ENCODE results near the gene COPE.

Gene COPE

DNA sequence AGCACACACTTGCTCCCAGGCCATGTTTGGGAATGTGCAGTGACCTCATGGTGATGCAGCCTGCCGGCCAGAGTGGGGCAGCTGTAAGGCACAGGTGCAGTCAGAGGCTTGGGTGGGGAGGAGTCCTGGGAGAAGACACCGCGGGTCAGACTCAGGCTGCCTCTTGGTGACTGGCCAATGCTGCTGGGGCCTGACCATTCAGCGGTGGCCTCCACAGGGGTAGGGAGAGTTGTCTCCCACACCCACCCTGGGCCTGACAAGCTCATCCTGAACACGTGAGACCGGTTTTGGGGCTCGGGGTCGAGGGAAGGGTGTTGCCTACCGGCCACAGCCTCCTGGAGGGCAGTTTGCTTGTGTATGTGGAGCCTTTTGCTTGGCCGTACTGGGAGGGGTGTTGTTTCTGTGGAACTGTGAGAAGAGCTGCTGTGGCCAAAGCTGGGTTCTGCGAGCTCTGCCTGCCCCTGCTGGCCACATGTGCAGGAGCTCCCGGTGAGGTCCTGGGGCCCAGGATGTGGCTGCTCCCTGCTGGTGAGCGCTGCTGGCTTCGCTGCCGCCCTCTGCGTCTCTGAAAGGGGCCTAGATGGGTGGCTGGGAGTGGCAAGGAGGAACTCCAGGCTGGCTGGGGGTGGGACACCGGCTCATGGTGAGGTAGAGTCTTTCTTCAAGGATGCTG, 65.3 kb downstream of the COPE start:
- TF ChIP-seq, protein P1, sequence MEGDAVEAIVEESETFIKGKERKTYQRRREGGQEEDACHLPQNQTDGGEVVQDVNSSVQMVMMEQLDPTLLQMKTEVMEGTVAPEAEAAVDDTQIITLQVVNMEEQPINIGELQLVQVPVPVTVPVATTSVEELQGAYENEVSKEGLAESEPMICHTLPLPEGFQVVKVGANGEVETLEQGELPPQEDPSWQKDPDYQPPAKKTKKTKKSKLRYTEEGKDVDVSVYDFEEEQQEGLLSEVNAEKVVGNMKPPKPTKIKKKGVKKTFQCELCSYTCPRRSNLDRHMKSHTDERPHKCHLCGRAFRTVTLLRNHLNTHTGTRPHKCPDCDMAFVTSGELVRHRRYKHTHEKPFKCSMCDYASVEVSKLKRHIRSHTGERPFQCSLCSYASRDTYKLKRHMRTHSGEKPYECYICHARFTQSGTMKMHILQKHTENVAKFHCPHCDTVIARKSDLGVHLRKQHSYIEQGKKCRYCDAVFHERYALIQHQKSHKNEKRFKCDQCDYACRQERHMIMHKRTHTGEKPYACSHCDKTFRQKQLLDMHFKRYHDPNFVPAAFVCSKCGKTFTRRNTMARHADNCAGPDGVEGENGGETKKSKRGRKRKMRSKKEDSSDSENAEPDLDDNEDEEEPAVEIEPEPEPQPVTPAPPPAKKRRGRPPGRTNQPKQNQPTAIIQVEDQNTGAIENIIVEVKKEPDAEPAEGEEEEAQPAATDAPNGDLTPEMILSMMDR (IDR thresholded peaks at IDR 0.05; ENCODE audit: control extremely low read depth, extremely low read depth, low read depth, missing control alignments), result no peak
- ChIA-PET POLR2A (no interaction called here), CTCF (interaction anchor here (4.1 kb wide), 1 partner anchor 13 kb away, joined by 30 read pairs; no protein-coding TSS in a partner anchor)
- DNase-seq (ENCODE audit: extremely low spot score), result no peak

- ChIA-PET POLR2A (no interaction called here), CTCF (no interaction called here)
- TF ChIP-seq, protein P1 (IDR thresholded peaks at IDR 0.05; ENCODE audit: control extremely low read depth, extremely low read depth, low read depth, missing control alignments), result no peak
- DNase-seq (ENCODE audit: extremely low spot score), result no peak
These were observed 66.5 kb downstream of the COPE start for GRCh38 chr19:18852648-18853047.

- no peak for DNase-seq (ENCODE audit: extremely low spot score)
- ChIA-PET CTCF (interaction anchor here (2.4 to 12.6 kb wide), 2 partner anchors 15 to 18 kb away, joined by 10 to 158 read pairs; partner anchors contain the start of gene UPF1), POLR2A (no interaction called here)
- TF ChIP-seq, protein P1 (IDR thresholded peaks at IDR 0.05; ENCODE audit: control extremely low read depth, extremely low read depth, low read depth, missing control alignments), result no peak
These were observed 67.4 kb downstream of the COPE start for GRCh38 chr19:18851673-18852325.

- ChIA-PET POLR2A (no interaction called here), CTCF (interaction anchor here (0.9 to 12.6 kb wide), 4 partner anchors 16 to 261 kb away, joined by 3 to 158 read pairs (median 8); partner anchors contain the start of genes REX1BD and UPF1)
- TF ChIP-seq, protein P1 (IDR thresholded peaks at IDR 0.05; ENCODE audit: control extremely low read depth, extremely low read depth, low read depth, missing control alignments), result no peak
- DNase-seq (ENCODE audit: extremely low spot score), result no peak
These were observed 68.5 kb downstream of the COPE start for GRCh38 chr19:18850471-18851375.

DNA sequence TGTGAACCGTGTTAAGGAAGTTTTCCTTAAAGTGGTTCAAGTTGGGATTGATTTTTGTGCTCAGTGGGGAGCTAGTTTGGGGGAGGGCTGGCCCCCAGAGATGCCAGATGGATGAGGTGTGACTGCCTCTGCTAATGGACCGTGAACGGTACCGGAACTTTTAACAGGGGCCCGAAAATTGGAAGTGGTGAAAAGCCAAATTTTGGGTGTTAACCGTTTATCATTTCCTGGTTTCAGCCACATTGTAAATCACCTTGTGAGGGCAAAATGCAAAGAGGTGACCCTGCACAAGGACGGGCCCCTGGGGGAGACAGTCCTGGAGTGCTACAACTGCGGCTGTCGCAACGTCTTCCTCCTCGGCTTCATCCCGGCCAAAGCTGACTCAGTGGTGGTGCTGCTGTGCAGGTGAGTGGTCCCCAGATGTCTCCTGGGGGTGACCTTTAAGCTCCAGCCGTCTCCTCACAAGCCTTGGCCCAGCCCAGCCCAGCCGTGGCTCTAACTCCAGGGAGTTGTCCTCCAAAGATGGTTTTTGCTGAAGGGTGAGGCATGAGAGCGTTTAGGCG, 69.3 kb downstream of the COPE start:
- TF ChIP-seq, protein P1 (IDR thresholded peaks at IDR 0.05; ENCODE audit: control extremely low read depth, extremely low read depth, low read depth, missing control alignments), result no peak
- ChIA-PET POLR2A (no interaction called here), CTCF (interaction anchor here (1.1 to 12.6 kb wide), 3 partner anchors 9 to 17 kb away, joined by 3 to 158 read pairs (median 10); partner anchors contain the start of gene UPF1)
- DNase-seq (ENCODE audit: extremely low spot score), result no peak

Data from GM10248 (cell line).